CD14-positive monocyte (primary cell): ENCODE measurements around the gene MEG3. TPM values are rescaled to one million over a fixed set of nuclear protein-coding genes. Genes with fewer than 3 reads are reported as not detected.

Source experiments
- DNase-seq, 3 donors: peaks; one replicate each; pipeline ENCODE4 v3.0.0-alpha.2; 2011 to 2022
- H2AFZ ChIP-seq: 2 replicates; pipeline ENCODE4 v1.6.0; 2012; ENCODE audit warnings: mild to moderate bottlenecking, low read depth, low read length, inconsistent platforms; ENCODE audit not compliant: insufficient read depth, poor library complexity, severe bottlenecking
- H3K27ac ChIP-seq, 2 donors: 1 replicate in 1 of 2; 2 replicates in 1 of 2; pipeline ENCODE4 v1.5.1; 2012 to 2013; ENCODE audit warnings: low read length in 2 of 2, control low read depth in 1 of 2, inconsistent platforms in 1 of 2, low read depth in 1 of 2, mild to moderate bottlenecking in 1 of 2
- H3K27me3 ChIP-seq, 2 donors: one replicate each; pipeline versions ENCODE4 v1.6.0 to v1.6.1; 2011 to 2013; ENCODE audit warnings: low read length in 2 of 2; ENCODE audit not compliant: control insufficient read depth in 2 of 2, insufficient read depth in 2 of 2
- H3K36me3 ChIP-seq, 2 donors: replicated peaks in 1 of 2; 1 replicate in 1 of 2; 2 replicates in 1 of 2; pipeline versions ENCODE4 v1.5.1 to v1.6.1; 2012 to 2013; ENCODE audit warnings: low read length in 2 of 2, control low read depth in 1 of 2, inconsistent platforms in 1 of 2, mild to moderate bottlenecking in 1 of 2; ENCODE audit not compliant: insufficient read depth in 2 of 2, control insufficient read depth in 1 of 2
- H3K4me1 ChIP-seq, 2 donors: 1 replicate in 1 of 2; 2 replicates in 1 of 2; pipeline versions ENCODE4 v1.5.1 to v1.6.1; 2012 to 2013; ENCODE audit warnings: low read length in 2 of 2, control low read depth in 1 of 2, inconsistent platforms in 1 of 2, mild to moderate bottlenecking in 1 of 2, moderate library complexity in 1 of 2; ENCODE audit not compliant: insufficient read depth in 2 of 2, control insufficient read depth in 1 of 2
- H3K4me2 ChIP-seq: replicated peaks from 2 replicates; pipeline ENCODE3; 2012; ENCODE audit warnings: low read length, moderate library complexity, mild to moderate bottlenecking; ENCODE audit not compliant: poor library complexity, severe bottlenecking; ENCODE audit errors: extremely low read depth
- H3K4me3 ChIP-seq, 3 experiments: fragments of 200-600 bp in 1 of 3; sonication (generic) in 1 of 3; replicated peaks in 1 of 3; 1 replicate in 2 of 3; 2 replicates in 1 of 3; pipeline ENCODE4 v1.5.1; 2011 to 2013; ENCODE audit warnings: low read length in 3 of 3, mild to moderate bottlenecking in 3 of 3, control low read depth in 2 of 3, low read depth in 2 of 3, inconsistent platforms in 1 of 3, moderate library complexity in 1 of 3
- H3K79me2 ChIP-seq: 2 replicates; pipeline ENCODE4 v1.6.0; 2012; ENCODE audit warnings: mild to moderate bottlenecking, control low read depth, inconsistent platforms, low read length, moderate library complexity; ENCODE audit not compliant: insufficient read depth
- H3K9ac ChIP-seq: 2 replicates; pipeline ENCODE4 v1.6.0; 2017; ENCODE audit warnings: low read length, mild to moderate bottlenecking; ENCODE audit not compliant: insufficient read depth, poor library complexity, severe bottlenecking
- H3K9me3 ChIP-seq, 2 donors: replicated peaks in 1 of 2; 1 replicate in 1 of 2; 2 replicates in 1 of 2; pipeline versions ENCODE4 v1.5.1 to v1.6.1; 2012 to 2013; ENCODE audit warnings: low read length in 2 of 2, control low read depth in 1 of 2; ENCODE audit not compliant: control insufficient read depth in 1 of 2, insufficient read depth in 1 of 2
- H4K20me1 ChIP-seq: 2 replicates; pipeline ENCODE4 v1.6.0; 2012; ENCODE audit warnings: mild to moderate bottlenecking, low read length, control low read depth, moderate library complexity; ENCODE audit not compliant: insufficient read depth
- H3K27ac Mint-ChIP-seq, 7 donors: one replicate each; pipeline ENCODE4 v1.8.0; 2020; ENCODE audit warnings: mild to moderate bottlenecking in 7 of 7, mixed read lengths in 7 of 7, moderate library complexity in 6 of 7, inconsistent platforms in 2 of 7
- H3K27me3 Mint-ChIP-seq, 3 donors: one replicate each; pipeline ENCODE4 v1.8.0; 2021 to 2022; ENCODE audit warnings: low read depth in 3 of 3, mild to moderate bottlenecking in 3 of 3, mixed read lengths in 3 of 3, moderate library complexity in 3 of 3, inconsistent platforms in 1 of 3
- H3K36me3 Mint-ChIP-seq, 2 donors: one replicate each; pipeline ENCODE4 v1.8.0; 2020; ENCODE audit warnings: mixed read lengths in 2 of 2, inconsistent platforms in 1 of 2, mild to moderate bottlenecking in 1 of 2
- H3K4me1 Mint-ChIP-seq: one replicate; pipeline ENCODE4 v1.8.0; 2020; ENCODE audit warnings: mild to moderate bottlenecking, mixed read lengths
- H3K4me3 Mint-ChIP-seq, 2 donors: one replicate each; pipeline ENCODE4 v1.8.0; 2020; ENCODE audit warnings: mild to moderate bottlenecking in 2 of 2, mixed read lengths in 2 of 2, moderate library complexity in 1 of 2
- H3K9me3 Mint-ChIP-seq, 7 donors: one replicate each; pipeline ENCODE4 v1.8.0; 2020 to 2022; ENCODE audit warnings: mixed read lengths in 7 of 7, mild to moderate bottlenecking in 6 of 7, moderate library complexity in 6 of 7, inconsistent platforms in 2 of 7
- CTCF ChIP-seq: fragments of 200-600 bp; IDR thresholded peaks from one replicate; pipeline ENCODE4 v1.8.0; 2022; ENCODE audit warnings: antibody characterized with exemption, mild to moderate bottlenecking
- WGBS: methylation state at CpG from one replicate; pipeline ENCODE4 v1.1.5; 2013; ENCODE audit warnings: missing lambda C conversion rate; ENCODE audit not compliant: insufficient coverage; 5-methylcytosine and 5-hydroxymethylcytosine counted together
- intact Hi-C, 2 donors: fragments of 100-400 bp; cut with micrococcal nuclease; formaldehyde crosslinking; loops; one replicate each; pipeline versions ENCODE4 v1.15.0 to v1.15.1; 2023
- polyA plus RNA-seq, 3 donors: library from polyadenylated mRNA; depleted of rRNA in 1 of 3; unstranded in 2 of 3; stranded (reverse) in 1 of 3; fragments of 300-500 nt in 2 of 3; fragments of >200 nt in 1 of 3; fragmentation: Illumina TruSeq in 2 of 3; gene quantifications; 1 replicate in 2 of 3; 2 replicates in 1 of 3; pipeline ENCODE4 v1.2.3, GENCODE V29; 2012 to 2021

The MEG3 gene
- polyA plus RNA-seq, 3 donors, result 1.7 TPM; not detected in 2

GRCh38 chr14:100778526-100778882, 47.4 kb upstream of the MEG3 start:
- H3K27ac Mint-ChIP-seq, result no peak overlapping the region
- no peaks in the 10 kb centered on the region for H3K9me3 Mint-ChIP-seq
- TF ChIP-seq CTCF, result no peak
- DNase-seq, result no peak
- Histone ChIP-seq H3K79me2 (no peaks in the 10 kb centered on the region), H3K27ac (no peak overlapping the region), H3K4me2 (no peak overlapping the region), H3K4me1 (no peaks in the 10 kb centered on the region), H3K36me3 (no peaks in the 10 kb centered on the region), H3K9ac (no peak overlapping the region), H4K20me1 (no peaks in the 10 kb centered on the region), H2AFZ (no peak overlapping the region), H3K9me3 (no peaks in the 10 kb centered on the region), H3K4me3 (no peak overlapping the region), H3K27me3 (no peaks in the 10 kb centered on the region)
- 96% methylated on average over 3 of the region's 7 CpGs for WGBS
- H3K4me3 Mint-ChIP-seq, result no peak overlapping the region
- no peaks in the 10 kb centered on the region for H3K4me1 Mint-ChIP-seq
- intact Hi-C loops, result no loop called here
- no peaks in the 10 kb centered on the region for H3K36me3 Mint-ChIP-seq
- H3K27me3 Mint-ChIP-seq, result peaks cover 0 to 7% (median 2%) of the 10 kb centered on the region in 3 donors

GRCh38 chr14:100778951-100779690, 46.8 kb upstream of the MEG3 start:
- Histone ChIP-seq H3K4me1 (no peaks in the 10 kb centered on the region), H2AFZ (no peak overlapping the region)

More at GRCh38 chr14:100778951-100779690, 46.8 kb upstream of the MEG3 start:
- no peak for DNase-seq
- no peaks in the 10 kb centered on the region for H3K4me1 Mint-ChIP-seq
- Histone ChIP-seq H4K20me1 (no peaks in the 10 kb centered on the region), H3K4me2 (no peak overlapping the region), H3K4me3 (no peak overlapping the region), H3K27ac (no peak overlapping the region), H3K9me3 (no peaks in the 10 kb centered on the region), H3K27me3 (no peaks in the 10 kb centered on the region), H3K79me2 (no peaks in the 10 kb centered on the region), H3K36me3 (no peaks in the 10 kb centered on the region), H3K9ac (no peak overlapping the region)
- H3K9me3 Mint-ChIP-seq, result no peaks in the 10 kb centered on the region
- 95% methylated on average over 24 of the region's 24 CpGs for WGBS
- no peak for TF ChIP-seq CTCF
- intact Hi-C loops, result no loop called here
- no peak overlapping the region for H3K4me3 Mint-ChIP-seq
- H3K27me3 Mint-ChIP-seq, result peaks cover 0 to 5% (median 2%) of the 10 kb centered on the region in 3 donors
- no peaks in the 10 kb centered on the region for H3K36me3 Mint-ChIP-seq
- no peak overlapping the region for H3K27ac Mint-ChIP-seq
